IMR-90 (cell line): ENCODE measurements around the gene IFT57. TPM values are rescaled to one million over a fixed set of nuclear protein-coding genes. Genes with fewer than 3 reads are reported as not detected.

Experiments
- ATAC-seq: fragments of 200-7000 bp; cut with Tn5 transposase; 2 replicates; pipeline ENCODE4 v1.9.1; 2020; ENCODE audit warnings: low read depth, mild to moderate bottlenecking, moderate library complexity
- BruUV-seq: library from RNA; stranded (reverse); fragments of 400-500 nt; replicated peaks from 2 replicates; lab custom pipeline; 2021; lab: Mats Ljungman, UMichigan
- CTCF ChIA-PET: fragments of 300-600 bp; formaldehyde crosslinking; extraction: SDS; loops from one replicate; lab custom pipeline; 2021; ENCODE audit warnings: antibody characterized with exemption; lab: Yijun Ruan, JAX
- POLR2A ChIA-PET: fragments of 300-600 bp; sonication (Branson Sonifier 250); formaldehyde crosslinking; loops from one replicate; lab custom pipeline; 2022; ENCODE audit warnings: antibody characterized with exemption; ENCODE audit not compliant: unreplicated experiment; lab: Charles Lee
- DNase-seq: peaks from one replicate; pipeline ENCODE4 v3.0.0; 2013
- H2AFZ ChIP-seq: replicated peaks from 2 replicates; pipeline ENCODE3; 2013; ENCODE audit warnings: low read length, mild to moderate bottlenecking; ENCODE audit not compliant: poor library complexity
- H2AK5ac ChIP-seq: 2 replicates; pipeline ENCODE4 v1.6.1; 2013; ENCODE audit warnings: low read depth, low read length, inconsistent platforms
- H2AK9ac ChIP-seq: replicated peaks from 2 replicates; pipeline ENCODE3; 2013; ENCODE audit warnings: mild to moderate bottlenecking, low read depth, low read length, moderate library complexity; ENCODE audit not compliant: poor library complexity
- H2BK120ac ChIP-seq: 2 replicates; pipeline ENCODE4 v1.6.1; 2013; ENCODE audit warnings: low read depth, low read length, inconsistent platforms
- H2BK15ac ChIP-seq: 3 replicates; pipeline ENCODE4 v1.6.1; 2013; ENCODE audit warnings: low read depth, low read length, inconsistent platforms
- H2BK20ac ChIP-seq: 2 replicates; pipeline ENCODE4 v1.6.1; 2013; ENCODE audit warnings: low read depth, mild to moderate bottlenecking, inconsistent platforms, low read length, moderate library complexity
- H2BK5ac ChIP-seq: 2 replicates; pipeline ENCODE4 v1.6.1; 2013; ENCODE audit warnings: mild to moderate bottlenecking, low read depth, low read length, inconsistent platforms; ENCODE audit not compliant: poor library complexity, severe bottlenecking
- H3K14ac ChIP-seq: replicated peaks from 2 replicates; pipeline ENCODE4 v1.6.1; 2013; ENCODE audit warnings: low read depth, low read length, inconsistent platforms
- H3K18ac ChIP-seq: 2 replicates; pipeline ENCODE4 v1.6.1; 2013; ENCODE audit warnings: low read depth, low read length, control low read depth
- H3K23ac ChIP-seq: 2 replicates; pipeline ENCODE4 v1.6.1; 2013; ENCODE audit warnings: low read depth, low read length, inconsistent platforms
- H3K27ac ChIP-seq: 2 replicates; pipeline ENCODE4 v1.5.1; 2013; ENCODE audit warnings: mild to moderate bottlenecking, control low read depth, low read length; ENCODE audit not compliant: insufficient read depth
- H3K27me3 ChIP-seq: 2 replicates; pipeline ENCODE4 v1.6.1; 2013; ENCODE audit warnings: low read length; ENCODE audit not compliant: control insufficient read depth, insufficient read depth
- H3K36me3 ChIP-seq: 2 replicates; pipeline ENCODE4 v1.6.1; 2013; ENCODE audit warnings: low read length, mixed read lengths; ENCODE audit not compliant: control insufficient read depth, insufficient read depth
- H3K4ac ChIP-seq: 2 replicates; pipeline ENCODE4 v1.6.1; 2013; ENCODE audit warnings: low read depth, low read length, inconsistent platforms
- H3K4me1 ChIP-seq: 2 replicates; pipeline ENCODE4 v1.6.1; 2013; ENCODE audit warnings: low read length, mixed read lengths; ENCODE audit not compliant: control insufficient read depth, insufficient read depth
- H3K4me2 ChIP-seq: 2 replicates; pipeline ENCODE4 v1.6.1; 2013; ENCODE audit warnings: low read depth, mild to moderate bottlenecking, control low read depth, low read length, moderate library complexity
- H3K4me3 ChIP-seq: 2 replicates; pipeline ENCODE4 v1.5.1; 2013; ENCODE audit warnings: low read depth, mild to moderate bottlenecking, control low read depth, low read length, moderate library complexity; ENCODE audit not compliant: insufficient read depth
- H3K56ac ChIP-seq: 2 replicates; pipeline ENCODE4 v1.6.1; 2013; ENCODE audit warnings: low read length, inconsistent platforms; ENCODE audit not compliant: insufficient read depth; ENCODE audit errors: extremely low read depth
- H3K79me1 ChIP-seq, 2 experiments: 2 replicates each; pipeline ENCODE4 v1.6.1; 2013; ENCODE audit warnings: low read length in 2 of 2, inconsistent platforms in 1 of 2, low read depth in 1 of 2
- H3K9ac ChIP-seq: 2 replicates; pipeline ENCODE4 v1.6.1; 2013; ENCODE audit warnings: low read depth, low read length, control low read depth
- H3K9me1 ChIP-seq: 2 replicates; pipeline ENCODE4 v1.6.1; 2013; ENCODE audit warnings: low read length, inconsistent platforms; ENCODE audit not compliant: insufficient read depth
- H3K9me3 ChIP-seq: 2 replicates; pipeline ENCODE4 v1.6.1; 2013; ENCODE audit warnings: low read length; ENCODE audit not compliant: control insufficient read depth, insufficient read depth
- H4K20me1 ChIP-seq: 2 replicates; pipeline ENCODE4 v1.6.1; 2013; ENCODE audit warnings: low read length, inconsistent platforms; ENCODE audit not compliant: insufficient read depth
- H4K5ac ChIP-seq: 2 replicates; pipeline ENCODE4 v1.6.1; 2013; ENCODE audit warnings: mild to moderate bottlenecking, low read depth, low read length, control low read depth
- H4K8ac ChIP-seq, 2 experiments: 2 replicates each; pipeline ENCODE4 v1.6.1; 2013; ENCODE audit warnings: low read depth in 2 of 2, low read length in 2 of 2, control low read depth in 1 of 2, inconsistent platforms in 1 of 2
- H4K91ac ChIP-seq: 2 replicates; pipeline ENCODE4 v1.6.1; 2013; ENCODE audit warnings: low read depth, low read length, inconsistent platforms; ENCODE audit not compliant: insufficient read depth
- CHD1 ChIP-seq: IDR thresholded peaks from 2 replicates; pipeline ENCODE4 v1.6.1; 2012; ENCODE audit warnings: low read depth, low read length, improper control_type of control experiment
- CTCF ChIP-seq: conservative IDR thresholded peaks from 2 replicates; pipeline ENCODE4 v1.5.1; 2012; ENCODE audit warnings: mild to moderate bottlenecking, low read depth, low read length, improper control_type of control experiment
- MAFK ChIP-seq: IDR thresholded peaks from 2 replicates; pipeline ENCODE4 v1.6.1; 2012; ENCODE audit warnings: low read depth, low read length, improper control_type of control experiment
- WGBS, 2 experiments: methylation state at CpG; one replicate each; pipeline versions ENCODE4 v1.1.5 to v1.1.7; 2013; ENCODE audit warnings: missing lambda C conversion rate in 2 of 2; ENCODE audit not compliant: insufficient read length in 1 of 2; ENCODE audit errors: extremely low coverage in 2 of 2; 5-methylcytosine and 5-hydroxymethylcytosine counted together
- dilution Hi-C: fragments of 300-500 bp; cut with HindIII; formaldehyde crosslinking; loops from one replicate; pipeline ENCODE4 v1.14.3; 2018; ENCODE audit warnings: low sequenced_read_pairs; ENCODE audit not compliant: unreplicated experiment
- in situ Hi-C: fragments of 300-500 bp; cut with MboI; formaldehyde crosslinking; loops from 3 replicates; pipeline ENCODE4 v1.14.3; 2019; ENCODE audit warnings: low sequenced_read_pairs, inconsistent platforms, mixed read lengths
- intact Hi-C: fragments of 100-400 bp; cut with micrococcal nuclease; formaldehyde crosslinking; loops from 2 replicates; pipeline ENCODE4 v1.10.0; 2022
- polyA plus RNA-seq, 3 experiments: library from polyadenylated mRNA; depleted of rRNA; stranded (reverse); fragments of >200 nt; gene quantifications; 2 replicates each; pipeline ENCODE4 v1.2.3, GENCODE V29; 2012; ENCODE audit warnings: low replicate concordance in 1 of 3
- total RNA-seq: library from RNA; depleted of rRNA; stranded (reverse); fragments of >200 nt; gene quantifications from 2 replicates; pipeline ENCODE4 v1.2.3, GENCODE V29; 2012

Gene IFT57
- total and polyA plus RNA-seq, 2 of the 4 experiments (the other 2 are of a cell fraction): 30.0 to 35.3 TPM

- peak overlapping the region in 1 of 2 experiments; percentile 59; a peak in 1 of 4 replicates for H4K8ac ChIP-seq
- H3K4ac ChIP-seq: peak overlapping the region; percentile 64
- H2BK20ac ChIP-seq: peak overlapping the region; percentile 35; the same call in 1 of the 2 replicates
- no peak overlapping the region for H3K27ac ChIP-seq
- POLR2A ChIA-PET: no interaction called here
- no TSS peak for BruUV-seq
- no CpG with 5 or more reads among the region's 1 CpG for WGBS, 2 experiments
- H2BK120ac ChIP-seq: peak overlapping the region; percentile 94
- H2BK15ac ChIP-seq: no peak overlapping the region
- peaks cover 24% of the 10 kb centered on the region for H3K4me1 ChIP-seq
- H2AFZ ChIP-seq: no peak overlapping the region
- ATAC-seq (no peak), DNase-seq (no peak)
- H4K91ac ChIP-seq: 0 out of 2 replicates have a peak overlapping the region, but pooled peaks have one; percentile 20
- H3K9me3 ChIP-seq: no peaks in the 10 kb centered on the region
- peak overlapping the region; percentile 43; the same call in 1 of the 2 replicates for H3K4me2 ChIP-seq
- H2BK5ac ChIP-seq: peak overlapping the region; percentile 37
- no peak overlapping the region for H3K9ac ChIP-seq
- peaks cover 10% of the 10 kb centered on the region for H3K9me1 ChIP-seq
- TF ChIP-seq MAFK: no peak
- no peak for TF ChIP-seq CTCF
- no peak for TF ChIP-seq CHD1
- no peaks in the 10 kb centered on the region for H4K20me1 ChIP-seq
- intact Hi-C loops (loop anchor here (5.0 kb wide), 1 partner anchor 88 kb away; the partner anchor contains the start of gene IFT57), in situ Hi-C loops (no loop called here), dilution Hi-C loops (no loop called here)
- no peaks in the 10 kb centered on the region for H3K36me3 ChIP-seq
- no peak overlapping the region; the same call in 1 of the 2 replicates for H4K5ac ChIP-seq
- peak overlapping the region; percentile 42; the same call in 1 of the 2 replicates for H3K14ac ChIP-seq
- H3K23ac ChIP-seq: no peak overlapping the region; the same call in 1 of the 2 replicates
- H3K56ac ChIP-seq: no peak overlapping the region
- CTCF ChIA-PET: interaction anchor here (0.5 to 0.6 kb wide), 2 partner anchors 23 to 1570 kb away, joined by 3 read pairs; no protein-coding TSS in a partner anchor
- no peak overlapping the region for H3K4me3 ChIP-seq
- H2AK5ac ChIP-seq: no peak overlapping the region
- H3K18ac ChIP-seq: peak overlapping the region; percentile 91
- no peak overlapping the region for H2AK9ac ChIP-seq
- peaks cover 0 to 8% of the 10 kb centered on the region in 2 experiments; a peak in 1 of 4 replicates for H3K79me1 ChIP-seq
- H3K27me3 ChIP-seq: no peaks in the 10 kb centered on the region
Measured at GRCh38 chr3:108134555-108134880, 87.7 kb downstream of the IFT57 start.
